ENCODE measurements around the gene WNT3. TPM values are rescaled to one million over a fixed set of nuclear protein-coding genes. Genes with fewer than 3 reads are reported as not detected.

The WNT3 gene
- total and polyA plus RNA-seq, 2 of the 8 experiments (the other 6 are each of a cell fraction or from before 2014, with no cell fraction given): 0.56 to 2.0 TPM

DNA sequence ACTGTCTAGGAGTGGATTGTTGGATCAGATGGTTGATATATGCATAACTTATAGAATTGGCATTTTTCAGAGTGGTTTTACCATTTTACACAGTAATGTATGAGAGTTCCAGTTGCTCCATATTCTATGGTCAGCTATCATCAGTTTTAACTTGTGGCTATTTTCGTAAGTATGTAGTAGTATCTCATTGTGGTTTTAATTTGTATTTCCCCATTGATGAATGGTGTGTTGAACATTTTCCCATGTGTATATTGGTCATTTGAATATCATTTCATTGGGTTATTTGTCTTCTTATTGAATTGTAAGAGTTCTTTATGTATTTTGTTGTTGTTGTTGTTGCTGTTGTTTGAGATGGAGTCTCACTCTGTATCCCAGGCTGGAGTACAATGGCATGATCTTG, 39.1 kb upstream of the WNT3 start:
- peaks cover 0 to 2% (median 0%) of the 10 kb centered on the region in 4 experiments; a peak in 2 of 7 replicates for H3K4me1 ChIP-seq (replicated peaks in 1 of 4; ENCODE audit: control insufficient read depth in 3 of 4, insufficient read depth in 4 of 4, low read length in 3 of 4)
- H3K4ac ChIP-seq (replicated peaks; ENCODE audit: insufficient read length, low read depth, low read length): no peak overlapping the region
- H2AFZ ChIP-seq (ENCODE audit: low read length): no peak overlapping the region
- H3K4me3 ChIP-seq (ENCODE audit: extremely low read depth in 1 of 4, insufficient read depth in 2 of 4, low read depth in 3 of 4, low read length in 4 of 4): no peak overlapping the region
- POLR2A ChIA-PET (ENCODE audit: partially characterized antibody): interaction anchor here (0.6 kb wide), 1 partner anchor 107 kb away, joined by 3 read pairs; no protein-coding TSS in a partner anchor
- H3K14ac ChIP-seq (ENCODE audit: insufficient read length): no peak overlapping the region
- no peak overlapping the region for H2BK15ac ChIP-seq (ENCODE audit: low read length)
- no peaks in the 10 kb centered on the region for H3K9me3 ChIP-seq (ENCODE audit: insufficient read depth in 2 of 2, low read depth in 1 of 2, low read length in 1 of 2)
- H2AK5ac ChIP-seq (ENCODE audit: low read depth, low read length): no peak overlapping the region
- CTCF ChIA-PET (ENCODE audit: partially characterized antibody): interaction anchor here (0.7 kb wide), 1 partner anchor 19 kb away, joined by 3 read pairs; no protein-coding TSS in a partner anchor
- no peak overlapping the region for H2BK20ac ChIP-seq (ENCODE audit: low read length)
- no peak overlapping the region for H3K18ac ChIP-seq (ENCODE audit: extremely low read depth, low read length)
- 92% methylated on average over 1 of the region's 1 CpG; no CpG with 5 or more reads in 1 of the 2 experiments for WGBS, 2 experiments (ENCODE audit: extremely low coverage in 1 of 2, insufficient coverage in 1 of 2, insufficient read length in 1 of 2, insufficient replicate concordance in 2 of 2, low coverage in 1 of 2, low lambda C conversion rate in 2 of 2, missing lambda C conversion rate in 1 of 2)
- H2BK5ac ChIP-seq (ENCODE audit: low read depth, low read length): no peak overlapping the region
- no peaks in the 10 kb centered on the region for H4K20me1 ChIP-seq (replicated peaks in 1 of 2; ENCODE audit: control insufficient read depth in 1 of 2, insufficient read depth in 2 of 2, low read length in 2 of 2)
- H3K27ac ChIP-seq (ENCODE audit: low read depth, low read length): no peak overlapping the region
- H4K8ac ChIP-seq (ENCODE audit: extremely low read depth, insufficient read depth, low read length): no peak overlapping the region
- no peak overlapping the region for H4K91ac ChIP-seq (replicated peaks; ENCODE audit: insufficient read length, low read length)
- H3K56ac ChIP-seq (replicated peaks; ENCODE audit: insufficient read length, low read depth, low read length): no peak overlapping the region
- peaks cover 5 to 11% (median 8%) of the 10 kb centered on the region in 4 experiments for H3K27me3 ChIP-seq (replicated peaks in 1 of 4; ENCODE audit: control insufficient read depth in 3 of 4, extremely low read depth in 1 of 4, insufficient read depth in 3 of 4, low read length in 3 of 4)
- no peak overlapping the region for H2BK12ac ChIP-seq (ENCODE audit: low read depth, low read length)
- no peaks in the 10 kb centered on the region for H3K23me2 ChIP-seq (ENCODE audit: low read depth, low read length)
- DNase-seq (ENCODE audit: low read depth in 1 of 2, low spot score in 2 of 2) (no peak), FAIRE-seq (no peak)
- H3K23ac ChIP-seq (ENCODE audit: insufficient read length): no peak overlapping the region
- no peaks in the 10 kb centered on the region for H3K36me3 ChIP-seq (ENCODE audit: control insufficient read depth in 2 of 4, insufficient read depth in 4 of 4, low read length in 3 of 4)
- no peak overlapping the region for H3K9ac ChIP-seq (replicated peaks in 1 of 4; ENCODE audit: extremely low read depth in 1 of 4, low read depth in 3 of 4, low read length in 3 of 4)
- no peaks in the 10 kb centered on the region for H3K79me1 ChIP-seq (ENCODE audit: low read depth, low read length)
- no peak overlapping the region for H4K5ac ChIP-seq (ENCODE audit: insufficient read length, low read depth, low read length)
- H3K79me2 ChIP-seq (ENCODE audit: control insufficient read depth in 1 of 2, insufficient read depth in 2 of 2, low read length in 2 of 2): no peaks in the 10 kb centered on the region
- no peak overlapping the region for H3K4me2 ChIP-seq (ENCODE audit: insufficient read depth in 1 of 2, low read depth in 2 of 2, low read length in 2 of 2)
- no peak overlapping the region for H2BK120ac ChIP-seq (replicated peaks; ENCODE audit: low read depth, low read length)
- TF ChIP-seq BACH1 (IDR thresholded peaks at IDR 0.05; ENCODE audit: low read length) (no peak), KDM5A (IDR thresholded peaks at IDR 0.05; ENCODE audit: low read length) (no peak), SIX5 (IDR thresholded peaks at IDR 0.05; ENCODE audit: low read depth, low read length) (no peak), EGR1 (IDR thresholded peaks at IDR 0.05; ENCODE audit: borderline replicate concordance, low read depth, low read length) (no peak), SRF (IDR thresholded peaks at IDR 0.05; ENCODE audit: low read depth, low read length) (no peak), CHD2 (IDR thresholded peaks at IDR 0.05; ENCODE audit: low read length) (no peak), TAF1 (IDR thresholded peaks at IDR 0.05; ENCODE audit: low read depth, low read length) (no peak), SP4 (IDR thresholded peaks at IDR 0.05; ENCODE audit: low read length) (no peak), RNF2 (IDR thresholded peaks at IDR 0.05; ENCODE audit: borderline replicate concordance, low read depth, low read length, missing control alignments, poor library complexity, severe bottlenecking) (no peak), CHD1 (IDR thresholded peaks at IDR 0.05; ENCODE audit: low read depth, low read length) (no peak), RBBP5 (IDR thresholded peaks at IDR 0.05; ENCODE audit: borderline replicate concordance, low read depth, low read length) (no peak), GABPA (IDR thresholded peaks at IDR 0.05; ENCODE audit: borderline replicate concordance, insufficient read depth, low read length) (no peak), TEAD4 (IDR thresholded peaks at IDR 0.05; ENCODE audit: low read depth, low read length) (no peak), TCF12 (IDR thresholded peaks at IDR 0.05; ENCODE audit: low read depth, low read length) (no peak), NANOG (IDR thresholded peaks at IDR 0.05; ENCODE audit: insufficient read depth, low read depth, low read length, poor library complexity, severe bottlenecking) (no peak), MAFK (IDR thresholded peaks at IDR 0.05; ENCODE audit: low read depth, low read length) (no peak)

Measured in H1 (cell line).